Skin of body (tissue), 2 donors: ENCODE data around the gene ATP13A1. TPM values are rescaled to one million over a fixed set of nuclear protein-coding genes. Genes with fewer than 3 reads are reported as not detected.
"Not testable (repeated sequence)": the region's sequence is repeated elsewhere in the genome, so short reads cannot be mapped to it uniquely, and the experiment has no call there.

ENCODE experiments used
- DNase-seq: peaks from one replicate; lab custom pipeline; 2025; lab: John Stamatoyannopoulos, UW
- total RNA-seq: library from RNA; depleted of rRNA; stranded (reverse); fragments of >200 nt; gene quantifications from one replicate; pipeline ENCODE4 v1.2.3, GENCODE V29; 2014

ATP13A1 gene
- total RNA-seq, 1 donor from 2014 or later: 18.9 TPM

DNA sequence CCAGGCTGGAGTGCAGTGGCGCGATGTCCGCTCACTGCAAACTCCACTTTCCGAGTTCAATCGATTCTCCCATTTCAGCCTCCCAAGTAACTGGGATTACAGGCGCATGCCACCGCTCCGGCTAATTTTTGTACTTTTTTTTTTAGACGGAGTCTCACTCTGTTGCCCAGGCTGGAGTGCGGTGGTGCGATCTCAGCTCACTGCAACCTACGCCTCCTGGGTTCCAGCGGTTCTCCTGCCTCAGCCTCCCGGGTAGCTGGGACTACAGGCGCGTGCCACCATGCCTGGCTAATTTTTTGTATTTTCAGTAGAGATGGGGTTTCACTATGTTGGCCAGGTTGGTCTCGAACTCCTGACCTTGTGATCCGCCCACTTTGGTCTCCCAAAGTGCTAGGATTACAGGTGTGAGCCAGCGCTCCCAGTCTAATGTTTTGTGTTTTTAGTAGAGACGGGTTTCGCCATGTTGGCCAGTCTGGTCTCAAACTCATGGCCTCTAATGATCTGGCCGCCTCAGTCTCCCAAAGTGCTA lies 2.0 kb upstream of the ATP13A1 start:
- not testable (repeated sequence) for DNase-seq

DNA sequence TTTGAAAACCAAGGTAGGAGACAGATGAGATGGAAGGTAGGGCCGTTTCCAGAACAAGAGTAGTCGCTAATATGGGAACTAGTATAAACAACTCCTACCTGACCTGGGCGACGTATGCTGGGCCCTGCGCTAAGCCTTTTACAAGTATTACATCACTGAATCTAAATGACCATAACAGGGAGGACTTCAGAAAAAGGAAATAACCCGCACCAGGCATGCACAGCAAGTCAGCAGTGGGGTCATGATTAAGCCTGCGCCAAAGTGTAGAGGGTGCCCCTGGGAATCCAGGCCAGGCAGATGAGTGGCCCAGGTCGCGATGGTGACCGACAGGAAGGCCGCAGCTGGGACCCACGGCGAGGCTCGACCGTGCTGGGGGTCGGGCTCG lies 613 bp downstream of the ATP13A1 start:
- DNase-seq: no peak

DNA sequence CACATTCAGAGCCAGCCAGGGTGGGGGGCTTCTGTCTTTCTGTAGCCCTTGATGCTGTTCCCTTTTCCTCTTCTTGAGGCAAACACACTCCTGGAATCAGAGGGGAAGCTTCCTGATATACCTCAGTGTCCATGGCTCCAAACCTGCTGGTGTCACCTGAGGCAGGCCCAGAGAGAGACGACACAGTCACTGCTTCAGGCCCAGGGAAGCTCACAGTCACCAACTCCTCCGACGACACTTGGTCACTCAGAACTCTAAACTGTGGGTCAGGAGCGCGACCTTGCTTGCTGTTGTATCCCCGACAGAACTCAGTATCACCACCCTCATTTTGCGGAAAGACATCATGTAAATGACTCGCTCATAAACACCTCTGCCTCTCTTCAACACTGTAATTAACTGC lies 1.1 kb downstream of the ATP13A1 start:
- no peak for DNase-seq

DNA sequence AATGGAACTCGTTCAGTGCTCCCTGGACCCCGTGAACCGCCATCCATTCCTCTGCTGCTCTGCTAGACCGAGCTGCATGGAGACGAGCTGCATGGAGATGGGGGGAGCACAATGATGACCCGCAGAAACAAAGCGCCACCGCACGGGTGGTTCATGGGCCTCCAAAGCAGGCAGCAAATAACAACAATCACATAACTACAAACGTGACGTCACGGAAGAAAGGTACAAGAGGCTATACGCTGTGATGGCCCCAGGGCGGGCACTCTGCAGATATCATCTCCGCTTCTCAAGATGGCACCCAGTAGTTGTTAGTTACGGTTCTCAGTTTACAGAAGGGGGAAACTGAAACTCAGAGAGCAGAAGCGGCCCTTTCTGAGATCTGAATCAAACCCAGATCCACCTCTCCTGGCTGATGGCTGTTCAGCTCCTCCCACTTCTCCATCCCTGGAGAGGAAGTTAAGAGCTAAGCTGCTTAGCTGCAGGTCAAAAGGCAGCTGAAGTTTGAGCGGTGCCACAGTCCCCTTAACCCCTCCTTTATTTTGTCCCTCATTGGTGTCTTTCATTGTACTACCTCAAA lies 1.7 kb downstream of the ATP13A1 start:
- DNase-seq: no peak

DNA sequence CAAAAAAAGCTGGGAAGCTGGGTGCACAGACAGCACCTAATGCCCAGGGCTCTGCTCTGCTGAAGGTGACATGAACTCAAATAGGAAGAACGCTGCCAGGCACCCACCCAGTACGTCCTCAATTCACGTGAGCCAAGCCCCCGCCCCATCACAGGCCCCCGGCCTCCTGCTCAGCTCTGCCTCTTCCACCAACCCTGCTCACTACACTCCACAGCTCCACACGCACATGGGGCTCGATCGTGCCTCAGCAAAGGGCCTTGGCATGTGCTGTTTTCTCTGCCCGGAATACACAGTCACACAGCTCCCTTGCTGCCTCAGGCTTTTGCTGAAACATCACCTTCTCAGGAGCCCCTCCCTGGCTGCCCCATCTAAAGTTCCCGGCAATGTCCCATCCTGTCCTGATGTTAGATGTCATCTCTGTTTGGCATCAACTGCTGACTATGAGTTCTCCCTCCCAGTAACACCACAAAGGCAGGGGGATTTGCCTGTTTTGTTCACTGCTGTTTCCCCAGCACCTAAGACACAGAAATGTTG lies 2.3 kb downstream of the ATP13A1 start:
- DNase-seq: no peak

DNA sequence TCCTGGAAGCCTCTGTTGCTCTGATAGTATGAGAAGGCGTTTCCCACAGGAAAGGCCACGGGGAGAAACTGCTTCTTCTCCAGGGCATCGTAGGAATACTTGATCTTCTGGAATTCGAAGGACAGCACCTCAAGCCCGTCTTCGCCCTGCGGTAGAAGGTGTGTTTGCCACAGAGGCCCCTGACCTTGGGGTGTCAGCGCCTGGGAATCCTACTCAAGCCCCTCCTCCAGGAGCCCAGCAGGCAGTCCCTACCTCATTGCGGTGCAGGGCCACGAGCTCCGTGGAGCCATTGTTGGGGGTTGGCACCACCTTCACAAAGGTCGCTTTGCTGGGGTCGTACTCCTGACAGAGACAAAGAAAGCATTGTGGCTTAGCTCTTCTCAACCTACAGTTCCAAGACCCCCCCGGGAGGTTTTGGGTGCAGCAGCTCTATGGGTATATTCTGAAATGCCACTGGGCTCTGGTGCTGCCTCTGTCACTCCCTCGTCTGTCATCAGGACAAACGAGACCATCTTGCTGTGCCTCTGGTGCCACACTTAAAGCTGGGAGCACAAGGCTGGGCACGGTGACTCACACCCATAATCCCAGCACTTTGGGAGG lies 3.7 kb downstream of the ATP13A1 start:
- no peak for DNase-seq

DNA sequence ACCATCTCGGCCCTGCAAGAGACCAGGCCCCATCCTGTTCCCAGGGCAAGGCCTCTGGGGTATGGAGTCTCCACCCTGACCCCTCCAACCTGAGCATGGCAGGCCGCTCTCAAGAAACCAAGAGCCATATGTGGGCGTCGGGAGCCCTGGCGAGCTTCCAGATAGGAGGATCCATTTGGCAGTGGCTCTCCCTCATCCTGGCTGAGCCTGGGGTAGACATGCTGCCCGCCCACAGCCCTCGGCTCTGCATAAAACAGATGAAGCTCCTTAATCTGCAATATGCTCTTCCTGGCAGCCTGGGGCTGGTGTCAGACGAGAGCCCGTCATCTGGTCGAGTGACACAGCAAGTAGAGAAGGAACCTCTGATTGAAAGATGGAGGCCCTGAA lies 6.1 kb downstream of the ATP13A1 start:
- DNase-seq: no peak

DNA sequence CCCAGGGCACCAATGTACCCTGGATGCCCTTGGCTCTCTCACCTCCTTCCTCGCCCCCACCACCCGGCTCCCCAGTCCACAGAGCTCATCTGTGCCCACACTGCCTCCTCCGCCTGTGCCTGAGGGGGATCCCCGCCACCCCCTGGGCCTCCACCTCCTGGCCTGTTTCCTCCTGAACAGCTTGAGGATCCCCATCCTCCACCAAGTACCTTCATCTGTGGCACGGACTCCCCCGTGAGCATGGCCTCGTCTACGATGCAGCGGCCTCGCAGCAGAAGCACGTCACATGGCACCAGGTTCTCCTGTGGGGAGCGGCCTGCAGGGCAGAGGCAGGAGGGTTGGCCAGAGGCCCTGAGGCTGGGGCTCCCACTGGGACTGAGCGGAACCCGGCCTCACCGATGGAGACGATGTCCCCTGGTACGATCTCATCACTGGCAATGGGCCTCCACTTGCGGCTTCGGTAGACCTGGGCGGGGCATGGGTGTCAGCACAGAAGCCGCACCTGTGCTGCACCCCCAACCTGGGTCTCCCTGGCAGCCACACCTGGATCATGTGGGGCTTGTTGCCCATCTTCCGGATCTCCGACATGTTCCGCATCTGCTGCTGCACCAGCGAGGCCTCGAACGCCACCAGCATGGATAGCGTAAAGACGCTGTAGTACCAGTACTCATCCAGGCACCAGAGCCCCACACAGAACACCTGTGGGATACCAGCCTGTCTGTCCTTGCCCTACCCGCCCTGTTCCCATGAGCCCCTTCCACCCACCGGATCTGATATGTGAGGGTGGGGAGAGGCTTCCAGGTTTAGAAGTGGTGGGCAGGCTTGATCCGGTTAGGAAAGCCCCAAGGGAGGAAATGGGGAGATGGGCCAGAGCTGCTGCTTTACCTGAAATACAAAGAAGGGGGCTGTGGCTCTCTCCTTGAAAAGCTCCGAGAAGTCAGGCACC lies 6.8 kb downstream of the ATP13A1 start:
- no peak for DNase-seq

DNA sequence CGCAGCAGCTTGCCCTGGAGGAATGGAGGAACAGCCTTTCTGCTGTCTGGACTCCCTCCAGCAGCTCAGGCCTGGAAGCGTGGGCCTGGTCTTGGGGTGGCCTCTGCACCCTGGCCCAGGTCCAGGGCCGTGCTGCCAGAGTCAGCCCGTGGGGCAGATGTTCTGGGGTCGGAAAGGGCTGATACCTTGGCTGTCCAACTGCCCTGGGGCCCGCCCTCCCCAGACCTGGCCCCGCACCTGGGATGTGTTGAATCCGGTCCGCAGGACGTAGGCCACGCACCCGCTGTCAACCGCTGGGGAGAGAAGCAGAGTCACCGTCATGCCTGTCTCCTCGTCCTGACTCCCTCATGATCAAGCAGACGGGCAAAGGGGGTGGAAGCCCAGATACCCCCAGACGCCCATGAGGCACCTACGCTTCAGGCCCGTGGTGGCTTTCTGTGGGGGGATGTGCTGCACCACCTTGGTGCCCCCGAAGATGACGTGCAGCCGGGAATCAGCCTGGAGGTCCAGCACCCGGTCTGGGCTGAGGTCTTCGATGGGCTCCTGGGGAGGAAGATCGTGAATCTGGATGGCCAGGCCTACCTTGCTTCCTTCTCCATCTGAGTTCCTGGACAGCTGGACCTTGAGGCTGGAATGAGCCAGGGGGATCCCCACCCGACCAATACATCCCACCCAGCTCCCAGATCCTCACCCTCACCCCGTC lies 7.7 kb downstream of the ATP13A1 start:
- no peak for DNase-seq

DNA sequence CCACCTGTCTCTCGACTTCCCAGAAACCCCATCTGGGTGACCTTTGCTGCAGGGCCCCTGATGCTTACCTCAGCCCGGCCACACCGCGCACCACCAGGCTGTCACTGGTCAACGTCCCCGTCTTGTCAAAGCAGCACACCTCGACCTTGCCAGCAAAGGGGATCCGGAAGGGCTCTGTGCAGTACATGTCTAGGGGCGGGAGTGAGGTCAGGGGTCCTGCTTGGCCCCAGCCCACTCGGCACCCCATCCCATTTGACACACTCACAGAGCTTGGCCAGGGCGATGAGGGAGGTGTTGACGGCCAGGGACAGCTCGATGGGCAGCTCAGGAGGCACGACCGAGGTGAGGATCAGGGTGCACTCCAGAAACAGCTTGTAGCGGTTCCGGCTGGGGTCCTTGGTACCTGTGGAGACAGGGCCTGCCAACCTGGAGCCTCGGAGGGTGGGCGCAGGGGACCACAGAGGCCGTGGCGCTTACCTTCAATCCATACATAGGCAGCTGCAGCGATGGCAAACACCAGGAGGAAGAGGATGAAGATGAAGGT lies 8.4 kb downstream of the ATP13A1 start:
- no peak for DNase-seq

DNA sequence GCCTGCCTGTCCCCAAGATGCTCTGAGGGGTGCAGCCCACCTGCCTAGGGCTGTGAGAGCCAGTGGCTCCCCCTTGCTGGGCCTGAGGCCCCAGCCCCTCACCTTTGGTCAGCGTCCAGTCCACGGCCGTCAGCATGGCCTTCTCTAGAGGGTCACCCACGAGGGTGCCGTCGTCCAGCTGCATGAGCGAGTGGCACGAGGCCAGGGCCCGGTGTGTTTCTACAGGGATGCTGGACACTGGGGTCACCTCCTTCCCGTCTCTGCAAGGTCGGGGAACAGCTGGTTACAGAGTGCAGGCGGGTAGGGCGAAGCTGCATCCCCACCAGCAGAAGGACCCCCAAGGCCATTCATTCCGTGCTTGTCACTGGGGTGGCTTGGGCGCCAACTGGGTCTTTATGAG lies 9.0 kb downstream of the ATP13A1 start:
- DNase-seq: no peak

DNA sequence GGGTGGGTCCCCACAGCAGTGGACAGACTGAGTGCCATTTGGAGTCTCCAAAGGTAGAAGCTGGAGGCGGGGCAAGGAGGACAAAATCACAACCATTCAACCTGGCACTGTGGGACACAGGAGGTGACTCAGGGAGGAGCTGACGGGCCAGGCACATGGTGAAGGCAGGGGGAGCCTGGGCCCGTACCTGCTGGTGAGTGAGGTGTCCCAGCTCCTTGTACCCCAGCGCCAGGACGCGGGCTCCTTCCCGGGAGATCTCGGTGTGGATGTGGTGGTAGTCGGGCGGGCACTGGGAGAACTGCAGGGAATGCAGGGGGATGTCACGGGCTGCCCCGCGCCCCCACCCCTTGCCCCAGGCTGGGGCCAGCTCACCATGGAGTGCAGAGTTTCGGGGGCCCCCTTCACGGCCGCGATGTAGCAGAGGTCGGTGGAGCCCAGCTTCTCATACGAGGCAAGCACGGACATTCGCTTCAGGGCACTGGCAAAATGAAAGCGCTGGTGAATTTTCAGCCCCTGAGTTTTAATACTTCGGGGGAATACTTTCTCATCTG lies 9.8 kb downstream of the ATP13A1 start:
- no peak for DNase-seq

DNA sequence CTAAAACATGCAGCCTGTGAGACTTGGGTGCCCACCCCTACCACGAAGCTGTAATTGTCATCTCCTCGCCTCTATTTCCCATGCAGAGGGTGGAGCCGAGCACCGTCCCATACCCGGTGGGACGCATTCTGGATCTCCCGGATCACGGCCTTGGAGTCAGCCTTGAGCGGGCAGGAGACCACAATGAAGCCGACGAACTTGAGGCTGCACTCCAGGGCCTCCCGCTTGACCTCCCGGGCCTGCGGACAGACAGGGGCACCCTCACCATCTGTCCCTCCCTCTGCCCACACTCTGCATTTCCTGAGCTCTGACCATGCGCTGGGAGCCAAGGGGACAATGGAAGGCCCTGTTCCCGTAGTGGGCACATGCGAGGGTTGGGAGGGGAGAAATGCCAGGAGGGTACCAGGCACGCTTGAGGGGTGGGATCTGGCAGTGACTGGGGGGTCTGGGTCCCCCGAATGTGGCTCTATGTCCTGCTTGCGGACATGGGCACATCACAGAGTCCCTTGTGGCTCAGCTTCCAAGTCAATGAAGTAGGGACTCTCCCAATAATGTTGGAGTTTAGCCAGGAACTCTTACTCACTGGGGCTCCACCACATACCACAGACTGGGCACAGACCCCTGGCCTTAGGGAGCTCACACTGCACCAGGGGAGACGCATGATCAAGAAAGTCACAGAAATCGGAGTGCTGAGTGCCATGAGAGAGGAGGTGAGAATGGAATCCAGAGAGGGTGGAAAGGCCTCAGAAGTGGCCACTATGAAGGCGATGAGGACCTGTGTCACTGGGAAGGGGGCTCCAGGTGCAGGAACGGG lies 10.8 kb downstream of the ATP13A1 start:
- no peak for DNase-seq

DNA sequence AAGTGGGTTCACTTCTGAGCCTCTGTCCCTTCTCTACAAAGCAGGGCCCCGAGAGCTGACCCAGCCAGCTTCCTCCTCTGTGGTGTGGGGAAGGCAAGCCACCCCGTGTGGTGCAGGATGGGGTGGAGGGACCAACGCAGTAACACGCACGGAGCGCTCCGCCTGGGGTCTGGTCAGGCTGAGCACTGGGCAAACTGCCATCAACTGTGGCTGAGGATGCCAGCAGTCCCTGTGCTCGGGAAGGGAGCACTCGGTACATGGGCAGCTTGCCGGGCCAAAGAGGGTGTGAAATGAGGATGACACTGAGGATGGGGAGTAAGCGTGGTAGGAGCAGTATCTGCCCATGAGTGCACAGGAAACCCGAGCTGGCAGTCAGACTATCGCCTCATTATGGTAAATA lies 12.4 kb downstream of the ATP13A1 start:
- DNase-seq: no peak

DNA sequence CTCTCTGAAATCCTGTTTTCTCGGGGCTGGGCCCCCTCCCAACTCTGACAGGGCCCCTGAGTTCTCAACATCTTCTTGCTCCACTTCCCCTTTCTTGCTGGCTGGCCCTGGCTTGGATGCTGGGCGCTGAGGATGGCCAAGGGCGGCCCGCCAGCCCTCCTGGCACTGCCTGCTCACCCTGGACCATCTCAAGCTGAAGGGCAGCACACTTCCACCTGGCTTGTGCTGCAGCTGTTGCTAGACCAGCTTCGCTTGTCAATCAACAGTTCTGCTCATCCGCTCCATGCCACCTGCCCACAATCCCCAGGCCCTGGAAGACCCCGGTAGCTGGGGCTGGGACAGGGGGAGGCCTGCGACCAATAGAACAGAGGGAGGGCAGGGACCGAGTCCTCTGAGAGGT lies 13.1 kb downstream of the ATP13A1 start:
- no peak for DNase-seq

DNA sequence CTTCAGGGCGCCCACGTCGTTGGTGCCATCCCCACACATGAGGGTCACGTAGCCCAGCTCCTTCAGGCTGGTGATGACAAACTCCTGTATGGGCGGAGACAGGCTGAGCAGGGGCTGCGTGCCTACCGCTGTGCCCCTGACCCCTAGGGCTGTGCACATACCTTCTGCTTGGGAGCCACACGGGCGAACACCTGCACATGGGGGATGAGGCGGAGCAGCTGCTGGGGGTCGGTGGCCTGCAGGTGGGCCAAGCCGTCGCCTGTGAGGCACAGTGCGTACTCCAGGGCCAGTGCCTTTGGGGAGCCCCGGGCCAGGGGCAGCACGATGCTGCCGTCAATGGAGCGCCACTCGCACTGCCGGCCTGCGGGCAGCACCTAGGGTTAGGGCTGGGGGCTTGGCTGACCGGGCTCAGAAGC lies 13.9 kb downstream of the ATP13A1 start:
- DNase-seq: no peak

DNA sequence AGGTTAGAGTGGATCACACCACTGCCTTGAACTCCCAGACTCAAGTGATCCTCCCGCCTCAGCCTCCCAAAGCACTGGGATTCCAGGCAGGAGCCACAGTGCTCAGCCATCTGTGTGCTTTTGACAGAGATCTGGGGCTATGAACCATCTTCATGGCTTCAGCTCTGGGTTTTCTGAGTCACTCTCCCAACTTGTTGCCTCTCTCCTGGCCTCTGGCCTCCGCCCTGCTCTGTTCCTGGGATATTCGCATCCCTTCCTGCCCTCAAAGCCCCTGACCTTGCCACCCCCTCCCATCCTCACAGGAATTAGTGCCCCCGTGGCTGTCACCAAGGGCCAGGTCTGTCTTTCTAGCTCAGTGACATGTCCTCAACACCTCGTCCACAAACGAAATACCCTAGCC lies 14.3 kb downstream of the ATP13A1 start:
- no peak for DNase-seq

DNA sequence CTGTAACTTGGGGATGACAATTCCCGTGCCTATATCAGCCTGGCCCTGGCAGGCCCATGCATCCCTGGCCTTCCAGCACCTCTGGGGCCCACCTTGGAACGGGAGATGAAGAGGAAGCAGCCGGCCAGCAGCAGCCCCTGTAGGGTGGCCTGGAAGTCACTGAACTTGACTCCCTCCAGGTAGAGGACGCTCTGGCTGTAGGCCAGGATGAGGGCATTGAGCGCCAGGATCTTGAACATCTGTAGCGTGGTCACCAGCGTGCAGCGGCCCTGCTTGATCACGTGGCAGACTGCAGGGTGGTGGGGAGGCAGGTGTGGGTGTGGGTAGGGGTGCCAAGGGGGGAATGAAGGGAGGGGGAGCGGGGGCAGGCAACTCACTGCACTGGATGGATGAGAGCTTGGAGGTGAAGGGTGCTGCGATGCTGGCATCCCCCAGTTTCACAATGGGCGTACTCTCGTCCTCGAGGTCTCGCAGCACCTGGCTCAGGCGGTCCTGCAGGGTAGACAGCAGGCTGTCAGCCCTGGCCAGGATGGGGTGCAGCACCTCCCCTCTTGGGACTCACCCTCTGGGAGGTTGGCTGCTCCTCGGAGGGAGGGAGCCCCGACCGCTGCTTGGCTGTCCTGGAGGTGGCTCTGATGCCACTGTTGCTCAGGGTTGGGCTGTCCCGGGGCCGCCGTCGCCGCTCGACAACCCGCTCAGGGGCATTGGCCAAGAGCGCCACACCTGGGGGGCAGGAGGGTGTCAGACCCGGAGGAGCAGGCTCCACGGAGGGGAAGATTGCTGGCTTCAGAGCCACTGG lies 16.2 kb downstream of the ATP13A1 start:
- no peak for DNase-seq

DNA sequence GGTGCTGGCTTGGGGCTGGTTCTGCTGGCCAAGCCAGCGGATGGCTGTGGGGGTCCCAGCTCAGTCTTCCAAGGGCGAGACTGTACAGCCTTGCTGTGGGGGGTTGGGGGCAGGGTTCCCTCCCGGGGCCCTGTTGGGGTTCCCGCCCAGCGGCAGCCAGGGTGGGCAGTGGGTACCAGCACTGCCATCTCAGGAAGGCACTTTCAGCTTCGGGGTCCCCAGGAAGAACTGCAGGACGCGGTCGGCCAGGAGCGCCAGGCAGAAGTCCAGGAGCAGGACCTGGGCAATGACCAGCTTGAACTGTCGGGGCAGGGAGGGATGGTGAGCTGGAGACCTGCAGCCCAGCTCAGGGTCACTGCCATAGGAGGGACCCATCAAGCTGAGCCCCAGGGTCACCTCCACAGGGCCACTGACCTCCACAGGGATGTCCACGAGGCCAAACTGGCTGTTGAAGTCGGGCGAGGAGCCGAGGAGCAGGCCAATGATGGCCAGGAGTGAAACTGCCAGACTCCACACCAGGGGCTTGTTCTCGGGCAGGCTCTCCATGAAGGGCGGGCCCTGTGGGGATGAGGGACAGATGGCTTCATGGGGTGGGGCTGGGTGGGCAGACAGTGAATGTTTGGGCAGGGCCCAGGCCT lies 18.1 kb downstream of the ATP13A1 start:
- no peak for DNase-seq
